ENCODE measurements around the gene RSRP1.
"Not testable (repeated sequence)": the region's sequence is repeated elsewhere in the genome, so short reads cannot be mapped to it uniquely, and the experiment has no call there.

RSRP1 gene

GRCh38 chr1:25260336-25260735 is 13.1 kb upstream of the RSRP1 start:
- not testable (repeated sequence) for H3K4me3 ChIP-seq
- peak overlapping the region in 3 of 21 experiments; percentile 1 to 41 (median 11) for H3K27ac ChIP-seq

GRCh38 chr1:25259813-25260212 is 12.6 kb upstream of the RSRP1 start:
- not testable (repeated sequence) for H3K4me3 ChIP-seq
- peak overlapping the region in 2 of 21 experiments; percentile 11 to 34 for H3K27ac ChIP-seq

GRCh38 chr1:25257196-25257595 is 9.9 kb upstream of the RSRP1 start:
- Histone ChIP-seq H3K27ac (no peak overlapping the region), H3K4me3 (no peak overlapping the region)

- no peak overlapping the region for H3K27ac ChIP-seq
- no peak overlapping the region for H3K4me3 ChIP-seq
Observed at GRCh38 chr1:25256578-25256965, 9.3 kb upstream of the RSRP1 start.

GRCh38 chr1:25255706-25256577 is 8.7 kb upstream of the RSRP1 start:
- Histone ChIP-seq H3K27ac (no peak overlapping the region), H3K4me3 (no peak overlapping the region)

- H3K27ac ChIP-seq: no peak overlapping the region
- no peak overlapping the region for H3K4me3 ChIP-seq
Observed at GRCh38 chr1:25253911-25254310, 6.7 kb upstream of the RSRP1 start.

GRCh38 chr1:25247829-25248754 is 838 bp upstream of the RSRP1 start:
- peak overlapping the region; percentile 54 to 100 (median 98) for H3K27ac ChIP-seq
- H3K4me3 ChIP-seq: peak overlapping the region; percentile 61 to 98 (median 86)

GRCh38 chr1:25246600-25247023 is 642 bp downstream of the RSRP1 start:
- Histone ChIP-seq H3K27ac (peak overlapping the region; percentile 90 to 100 (median 98)), H3K4me3 (peak overlapping the region; percentile 61 to 98 (median 86))

GRCh38 chr1:25245809-25246599 is 1.2 kb downstream of the RSRP1 start:
- Histone ChIP-seq H3K4me3 (peak overlapping the region; percentile 61 to 98 (median 86)), H3K27ac (peak overlapping the region in 20 of 21 experiments; percentile 95 to 100 (median 98))

- Histone ChIP-seq H3K4me3 (peak overlapping the region; percentile 61 to 98 (median 86)), H3K27ac (peak overlapping the region in 4 of 21 experiments; percentile 98 to 99 (median 98))
Observed at GRCh38 chr1:25245393-25245792, 1.9 kb downstream of the RSRP1 start.

- Histone ChIP-seq H3K4me3 (no peak overlapping the region), H3K27ac (no peak overlapping the region)
Observed at GRCh38 chr1:25243907-25244306, 3.3 kb downstream of the RSRP1 start.

- Histone ChIP-seq H3K4me3 (peak overlapping the region; percentile 29 to 44 (median 35)), H3K27ac (peak overlapping the region; percentile 3 to 94 (median 84))
Observed at GRCh38 chr1:25239681-25240541, 7.3 kb downstream of the RSRP1 start.

- H3K27ac ChIP-seq: no peak overlapping the region
- no peak overlapping the region for H3K4me3 ChIP-seq
Observed at GRCh38 chr1:25238046-25238445, 9.2 kb downstream of the RSRP1 start.

- H3K4me3 ChIP-seq, H3K27ac ChIP-seq: not testable (repeated sequence)
Observed at GRCh38 chr1:25236261-25236660, 11.0 kb downstream of the RSRP1 start.

GRCh38 chr1:25235411-25235810 is 11.8 kb downstream of the RSRP1 start:
- H3K27ac ChIP-seq, H3K4me3 ChIP-seq: not testable (repeated sequence)

- Histone ChIP-seq H3K27ac (peak overlapping the region; percentile 23 to 97 (median 91)), H3K4me3 (peak overlapping the region; percentile 62 to 96 (median 81))
Observed at GRCh38 chr1:25232866-25233784, 14.1 kb downstream of the RSRP1 start.

- peak within 1 kb of the TSS; percentile 62 to 96 (median 81) for H3K4me3 ChIP-seq
Observed at GRCh38 chr1:25232027-25232865, 15.0 kb downstream of the RSRP1 start, which contains the start of gene SYF2. SYF2 (minus strand) TSS chr1:25232502; CDS start chr1:25232467, 35 bp downstream.

More at GRCh38 chr1:25232027-25232865, 15.0 kb downstream of the RSRP1 start, which contains the start of gene SYF2:
- peak within 1 kb of the TSS; percentile 51 to 97 (median 91) for H3K27ac ChIP-seq
